OCI-LY7 (cell line): ENCODE measurements around the gene PDK2. TPM values are rescaled to one million over a fixed set of nuclear protein-coding genes. Genes with fewer than 3 reads are reported as not detected.

Experiments
- BruUV-seq: library from RNA; stranded (reverse); fragments of 400-500 nt; replicated peaks from 2 replicates; lab custom pipeline; 2021; lab: Mats Ljungman, UMichigan
- CTCF ChIA-PET: fragments of 300-600 bp; sonication (Branson Sonifier 250); formaldehyde crosslinking; loops from one replicate; lab custom pipeline; 2022; ENCODE audit warnings: antibody characterized with exemption; ENCODE audit not compliant: unreplicated experiment; lab: Charles Lee
- POLR2A ChIA-PET: fragments of 300-600 bp; sonication (Branson Sonifier 250); formaldehyde crosslinking; loops from one replicate; lab custom pipeline; 2022; ENCODE audit warnings: antibody characterized with exemption; lab: Charles Lee
- DNase-seq: peaks from one replicate; pipeline ENCODE4 v3.0.0-alpha.2; 2015; ENCODE audit warnings: low spot score
- H2AFZ ChIP-seq: fragments of 200-600 bp; sonication (generic), shearing (Covaris generic); 2 replicates; pipeline ENCODE4 v1.6.1; 2014; ENCODE audit warnings: mild to moderate bottlenecking, antibody characterized with exemption, low read length, moderate library complexity
- H3K27ac ChIP-seq: fragments of 200-600 bp; sonication (generic); 2 replicates; pipeline ENCODE4 v1.5.1; 2014; ENCODE audit warnings: mixed run types, low read depth, mild to moderate bottlenecking, moderate library complexity, low read length, inconsistent platforms; ENCODE audit not compliant: poor library complexity, severe bottlenecking
- H3K36me3 ChIP-seq: fragments of 200-600 bp; sonication (generic); 2 replicates; pipeline ENCODE4 v1.6.1; 2014; ENCODE audit warnings: mild to moderate bottlenecking, antibody characterized with exemption, low read length, moderate library complexity, mixed read lengths; ENCODE audit not compliant: insufficient read depth
- H3K4me1 ChIP-seq: fragments of 200-600 bp; sonication (generic); 2 replicates; pipeline ENCODE4 v1.5.1; 2014; ENCODE audit warnings: mild to moderate bottlenecking, low read length; ENCODE audit not compliant: insufficient read depth, poor library complexity, severe bottlenecking
- H3K4me2 ChIP-seq: fragments of 200-600 bp; sonication (generic); 2 replicates; pipeline ENCODE4 v1.6.1; 2014; ENCODE audit warnings: mild to moderate bottlenecking, low read length
- H3K4me3 ChIP-seq: fragments of 200-600 bp; sonication (generic); 2 replicates; pipeline ENCODE4 v1.5.1; 2014; ENCODE audit warnings: mild to moderate bottlenecking, low read depth, low read length; ENCODE audit not compliant: poor library complexity, severe bottlenecking
- H3K79me2 ChIP-seq: fragments of 200-600 bp; sonication (generic); 2 replicates; pipeline ENCODE4 v1.6.1; 2016; ENCODE audit warnings: low read depth, mild to moderate bottlenecking, low read length, moderate library complexity, mixed read lengths; ENCODE audit not compliant: insufficient read depth
- H3K9me2 ChIP-seq: fragments of 200-600 bp; sonication (generic); 2 replicates; pipeline ENCODE4 v1.6.1; 2016; ENCODE audit warnings: mild to moderate bottlenecking, low read length, mixed read lengths; ENCODE audit not compliant: insufficient read depth
- H3K9me3 ChIP-seq: fragments of 200-600 bp; sonication (generic); 2 replicates; pipeline ENCODE4 v1.6.1; 2014; ENCODE audit warnings: mild to moderate bottlenecking, mixed run types, low read length, mixed read lengths
- H4K20me1 ChIP-seq: fragments of 200-600 bp; sonication (generic); 2 replicates; pipeline ENCODE4 v1.6.1; 2014; ENCODE audit warnings: mild to moderate bottlenecking, antibody characterized with exemption, low read length, moderate library complexity, mixed read lengths; ENCODE audit not compliant: insufficient read depth
- CTCF ChIP-seq: fragments of 200-600 bp; sonication (generic); conservative IDR thresholded peaks from 2 replicates; pipeline ENCODE4 v1.5.1; 2014; ENCODE audit warnings: mild to moderate bottlenecking, antibody characterized with exemption, low read length, moderate library complexity, mixed read lengths
- EZH2phosphoT487 ChIP-seq: fragments of 200-600 bp; sonication (generic); IDR thresholded peaks from 2 replicates; pipeline ENCODE4 v1.6.1; 2018; ENCODE audit warnings: low read depth, borderline replicate concordance, mild to moderate bottlenecking, mixed run types, antibody characterized with exemption, low read length, moderate library complexity, mixed read lengths
- intact Hi-C: fragments of 100-400 bp; cut with micrococcal nuclease; formaldehyde crosslinking; loops from one replicate; pipeline ENCODE4 v1.10.0; 2022; ENCODE audit not compliant: unreplicated experiment
- total RNA-seq, 2 experiments: library from RNA; depleted of rRNA in 1 of 2; stranded (reverse); fragments of >200 nt in 1 of 2; shearing (Covaris generic) in 1 of 2; gene quantifications; 2 replicates each; pipeline ENCODE4 v1.2.3, GENCODE V29; 2014 to 2022

PDK2 gene
- total RNA-seq, 2 experiments from 2014 or later, result 21.8 to 27.7 TPM

GRCh38 chr17:50146230-50146926 lies 51.2 kb downstream of the PDK2 start:
- H3K79me2 ChIP-seq, result peaks cover 58% of the 10 kb centered on the region
- H3K4me2 ChIP-seq, result peak overlapping the region; percentile 95
- intact Hi-C loops, result no loop called here
- H3K27ac ChIP-seq, result peak overlapping the region; percentile 87
- no peaks in the 10 kb centered on the region for H3K9me3 ChIP-seq
- H3K36me3 ChIP-seq, result peaks cover 76% of the 10 kb centered on the region
- DNase-seq, result no peak
- no TSS peak for BruUV-seq
- TF ChIP-seq CTCF (peak; percentile 42; the same call in 1 of the 2 replicates), EZH2phosphoT487 (no peak)
- peak overlapping the region; percentile 89 for H3K4me3 ChIP-seq
- H2AFZ ChIP-seq, result no peak overlapping the region
- peaks cover 37% of the 10 kb centered on the region for H3K4me1 ChIP-seq
- ChIA-PET POLR2A (interaction anchor here (0.9 kb wide), 1 partner anchor 15 kb away, joined by 3 read pairs; no protein-coding TSS in a partner anchor), CTCF (interaction anchor here (1.0 to 1.1 kb wide), 2 partner anchors 10 to 52 kb away, joined by 3 read pairs; no protein-coding TSS in a partner anchor)
- H4K20me1 ChIP-seq, result peaks cover 22% of the 10 kb centered on the region
- no peaks in the 10 kb centered on the region for H3K9me2 ChIP-seq

- Histone ChIP-seq H3K9me2 (no peaks in the 10 kb centered on the region), H3K4me1 (peaks cover 38% of the 10 kb centered on the region), H3K36me3 (peaks cover 69% of the 10 kb centered on the region), H3K4me3 (peak overlapping the region; percentile 89), H3K9me3 (no peaks in the 10 kb centered on the region), H3K27ac (peak overlapping the region; percentile 87), H3K4me2 (peak overlapping the region; percentile 95), H4K20me1 (peaks cover 22% of the 10 kb centered on the region), H3K79me2 (peaks cover 59% of the 10 kb centered on the region), H2AFZ (no peak overlapping the region)
- ChIA-PET CTCF (interaction anchor here (0.6 kb wide), 1 partner anchor 11 kb away, joined by 3 read pairs; no protein-coding TSS in a partner anchor), POLR2A (interaction anchor here (0.7 kb wide), 1 partner anchor 80 kb away, joined by 7 read pairs; no protein-coding TSS in a partner anchor)
- BruUV-seq, result no TSS peak
- intact Hi-C loops, result no loop called here
- TF ChIP-seq CTCF, result no peak
- no peak for TF ChIP-seq EZH2phosphoT487
- DNase-seq, result no peak
These were observed 51.9 kb downstream of the PDK2 start for GRCh38 chr17:50146927-50147665.
